ENCODE measurements around the gene TBR1.

Gene TBR1

GRCh38 chr2:161423421-161424393 lies 7.6 kb downstream of the TBR1 start:
- Histone ChIP-seq H3K27ac (replicated peaks; ENCODE audit: low read length) (no peak overlapping the region), H2AK5ac (ENCODE audit: low read depth, low read length) (no peak overlapping the region), H2BK5ac (ENCODE audit: low read length) (no peak overlapping the region), H3K9me3 (replicated peaks in 1 of 2; ENCODE audit: control insufficient read depth in 2 of 2, insufficient read depth in 1 of 2, low read depth in 1 of 2, low read length in 2 of 2) (peaks cover 0 to 14% of the 10 kb centered on the region in 2 donors), H3K4me3 (ENCODE audit: low read length in 2 of 2) (peak overlapping the region; percentile 33 to 68), H3K9ac (ENCODE audit: low read depth, low read length, poor library complexity) (peak overlapping the region; percentile 80), H2BK12ac (ENCODE audit: low read length) (peak overlapping the region; percentile 67), H2BK120ac (ENCODE audit: low read depth, low read length) (peak overlapping the region; percentile 38), H3K4me1 (ENCODE audit: control insufficient read depth in 2 of 2, insufficient read depth in 1 of 2, low read depth in 1 of 2, low read length in 2 of 2) (peaks cover 3 to 6% of the 10 kb centered on the region in 2 donors), H3K79me1 (ENCODE audit: low read depth, low read length) (no peaks in the 10 kb centered on the region), H3K18ac (ENCODE audit: low read length) (peak overlapping the region; percentile 78), H3K36me3 (replicated peaks in 1 of 2; ENCODE audit: control insufficient read depth in 2 of 2, insufficient read depth in 2 of 2, low read length in 2 of 2) (no peaks in the 10 kb centered on the region), H4K91ac (ENCODE audit: low read depth, low read length, poor library complexity) (no peak overlapping the region), H2AFZ (ENCODE audit: low read length) (peak overlapping the region; percentile 95), H3K27me3 (ENCODE audit: control insufficient read depth in 3 of 3, insufficient read depth in 3 of 3, low read depth in 1 of 3, low read length in 3 of 3) (peaks cover 41 to 100% (median 91%) of the 10 kb centered on the region in 3 experiments), H4K8ac (ENCODE audit: low read depth, low read length) (no peak overlapping the region), H3K4me2 (ENCODE audit: insufficient read depth, low read length, poor library complexity, severe bottlenecking) (peak overlapping the region; percentile 72), H3K4ac (ENCODE audit: low read length) (no peak overlapping the region), H3K14ac (ENCODE audit: low read length) (peak overlapping the region; percentile 50), H3K23ac (ENCODE audit: low read depth, low read length, poor library complexity) (peak overlapping the region; percentile 77), H2BK15ac (ENCODE audit: low read length) (no peak overlapping the region)
- WGBS, 2 donors (ENCODE audit: extremely low coverage in 2 of 2, insufficient read length in 2 of 2, insufficient replicate concordance in 1 of 2) = no CpG with 5 or more reads among the region's 125 CpGs
- peak; percentile 53 for DNase-seq (ENCODE audit: low spot score)

DNA sequence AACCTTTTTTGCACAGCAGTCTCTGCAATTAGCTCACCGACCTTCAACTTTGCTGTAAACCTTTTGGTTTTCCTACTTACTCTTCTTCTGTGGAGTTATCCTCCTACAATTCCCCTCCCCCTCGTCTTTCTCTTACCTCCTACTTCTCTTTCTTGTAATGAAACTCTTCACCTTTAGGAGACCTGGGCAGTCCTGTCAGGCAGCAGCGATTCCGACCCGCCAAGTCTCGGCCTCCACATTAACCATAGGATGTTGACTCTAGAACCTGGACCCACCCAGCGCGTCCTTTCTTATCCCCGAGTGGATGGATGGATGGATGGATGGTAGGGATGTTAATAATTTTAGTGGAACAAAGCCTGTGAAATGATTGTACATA lies 8.3 kb downstream of the TBR1 start:
- Histone ChIP-seq H3K27ac (replicated peaks; ENCODE audit: low read length) (no peak overlapping the region), H3K4me2 (ENCODE audit: insufficient read depth, low read length, poor library complexity, severe bottlenecking) (no peak overlapping the region), H3K4me3 (ENCODE audit: low read length in 2 of 2) (peak overlapping the region in 1 of 2 donors; percentile 33), H3K23ac (ENCODE audit: low read depth, low read length, poor library complexity) (no peak overlapping the region), H3K18ac (ENCODE audit: low read length) (no peak overlapping the region), H4K91ac (ENCODE audit: low read depth, low read length, poor library complexity) (no peak overlapping the region), H3K4me1 (ENCODE audit: control insufficient read depth in 2 of 2, insufficient read depth in 1 of 2, low read depth in 1 of 2, low read length in 2 of 2) (peaks cover 0 to 3% of the 10 kb centered on the region in 2 donors), H4K8ac (ENCODE audit: low read depth, low read length) (no peak overlapping the region), H3K79me1 (ENCODE audit: low read depth, low read length) (no peaks in the 10 kb centered on the region), H3K9me3 (replicated peaks in 1 of 2; ENCODE audit: control insufficient read depth in 2 of 2, insufficient read depth in 1 of 2, low read depth in 1 of 2, low read length in 2 of 2) (peaks cover 0 to 14% of the 10 kb centered on the region in 2 donors), H3K27me3 (ENCODE audit: control insufficient read depth in 3 of 3, insufficient read depth in 3 of 3, low read depth in 1 of 3, low read length in 3 of 3) (peaks cover 38 to 100% (median 89%) of the 10 kb centered on the region in 3 experiments), H2BK15ac (ENCODE audit: low read length) (no peak overlapping the region), H2AFZ (ENCODE audit: low read length) (peak overlapping the region; percentile 95), H2BK5ac (ENCODE audit: low read length) (no peak overlapping the region), H3K9ac (ENCODE audit: low read depth, low read length, poor library complexity) (no peak overlapping the region), H3K4ac (ENCODE audit: low read length) (no peak overlapping the region), H3K14ac (ENCODE audit: low read length) (no peak overlapping the region), H2BK120ac (ENCODE audit: low read depth, low read length) (no peak overlapping the region), H2BK12ac (ENCODE audit: low read length) (no peak overlapping the region), H2AK5ac (ENCODE audit: low read depth, low read length) (no peak overlapping the region), H3K36me3 (replicated peaks in 1 of 2; ENCODE audit: control insufficient read depth in 2 of 2, insufficient read depth in 2 of 2, low read length in 2 of 2) (no peaks in the 10 kb centered on the region)
- WGBS, 2 donors (ENCODE audit: extremely low coverage in 2 of 2, insufficient read length in 2 of 2, insufficient replicate concordance in 1 of 2) = no CpG with 5 or more reads among the region's 9 CpGs
- peak; percentile 12 for DNase-seq (ENCODE audit: low spot score)

- Histone ChIP-seq H2BK12ac (ENCODE audit: low read length) (no peak overlapping the region), H3K27me3 (ENCODE audit: control insufficient read depth in 3 of 3, insufficient read depth in 3 of 3, low read depth in 1 of 3, low read length in 3 of 3) (peaks cover 38 to 100% (median 86%) of the 10 kb centered on the region in 3 experiments), H3K79me1 (ENCODE audit: low read depth, low read length) (no peaks in the 10 kb centered on the region), H3K4ac (ENCODE audit: low read length) (no peak overlapping the region), H3K9ac (ENCODE audit: low read depth, low read length, poor library complexity) (no peak overlapping the region), H4K91ac (ENCODE audit: low read depth, low read length, poor library complexity) (no peak overlapping the region), H2AK5ac (ENCODE audit: low read depth, low read length) (no peak overlapping the region), H3K9me3 (replicated peaks in 1 of 2; ENCODE audit: control insufficient read depth in 2 of 2, insufficient read depth in 1 of 2, low read depth in 1 of 2, low read length in 2 of 2) (peaks cover 0 to 14% of the 10 kb centered on the region in 2 donors), H2BK5ac (ENCODE audit: low read length) (no peak overlapping the region), H3K36me3 (replicated peaks in 1 of 2; ENCODE audit: control insufficient read depth in 2 of 2, insufficient read depth in 2 of 2, low read length in 2 of 2) (no peaks in the 10 kb centered on the region), H3K14ac (ENCODE audit: low read length) (no peak overlapping the region), H3K23ac (ENCODE audit: low read depth, low read length, poor library complexity) (no peak overlapping the region), H4K8ac (ENCODE audit: low read depth, low read length) (no peak overlapping the region), H3K27ac (replicated peaks; ENCODE audit: low read length) (no peak overlapping the region), H3K4me3 (ENCODE audit: low read length in 2 of 2) (no peak overlapping the region), H3K18ac (ENCODE audit: low read length) (no peak overlapping the region), H2AFZ (ENCODE audit: low read length) (no peak overlapping the region), H2BK120ac (ENCODE audit: low read depth, low read length) (no peak overlapping the region), H2BK15ac (ENCODE audit: low read length) (no peak overlapping the region), H3K4me1 (ENCODE audit: control insufficient read depth in 2 of 2, insufficient read depth in 1 of 2, low read depth in 1 of 2, low read length in 2 of 2) (peaks cover 0 to 3% of the 10 kb centered on the region in 2 donors), H3K4me2 (ENCODE audit: insufficient read depth, low read length, poor library complexity, severe bottlenecking) (no peak overlapping the region)
- no peak for DNase-seq (ENCODE audit: low spot score)
- WGBS, 2 donors (ENCODE audit: extremely low coverage in 2 of 2, insufficient read length in 2 of 2, insufficient replicate concordance in 1 of 2) = no CpG with 5 or more reads among the region's 4 CpGs
Measured at GRCh38 chr2:161424891-161425727, 9.0 kb downstream of the TBR1 start.
